Measurements from ENCODE around the gene MARK1. TPM values are rescaled to one million over a fixed set of nuclear protein-coding genes. Genes with fewer than 3 reads are reported as not detected.

MARK1 gene
- total RNA-seq, 1 experiment from 2014 or later = not detected

DNA sequence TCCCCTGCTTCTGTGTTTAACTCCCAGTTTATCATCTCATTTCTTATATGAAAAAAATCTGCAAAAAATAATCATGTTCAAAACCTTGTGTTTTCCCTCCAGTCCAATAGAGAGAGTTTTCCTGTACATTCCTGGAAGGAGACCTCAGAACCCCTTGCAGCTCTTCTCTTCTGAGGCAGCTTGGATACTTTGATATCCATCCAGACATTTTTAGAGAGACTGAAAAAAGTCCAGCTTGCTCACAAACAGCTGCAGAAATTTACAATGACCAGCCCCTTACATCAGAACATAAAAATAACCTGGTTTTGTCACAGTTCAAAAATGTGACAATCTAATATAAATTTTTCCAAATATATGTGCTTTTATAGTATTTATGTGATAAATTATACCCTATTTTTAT, 88.9 kb downstream of the MARK1 start:
- DNase-seq (ENCODE audit: low read depth, low spot score) (no peak), ATAC-seq (no peak)
- ChIA-PET POLR2A (no interaction called here), CTCF (no interaction called here)
- no peak for TF ChIP-seq SIN3A (IDR thresholded peaks at IDR 0.05; ENCODE audit: borderline replicate concordance, insufficient read depth, low read depth, low read length)
- TF ChIP-seq, protein P1, sequence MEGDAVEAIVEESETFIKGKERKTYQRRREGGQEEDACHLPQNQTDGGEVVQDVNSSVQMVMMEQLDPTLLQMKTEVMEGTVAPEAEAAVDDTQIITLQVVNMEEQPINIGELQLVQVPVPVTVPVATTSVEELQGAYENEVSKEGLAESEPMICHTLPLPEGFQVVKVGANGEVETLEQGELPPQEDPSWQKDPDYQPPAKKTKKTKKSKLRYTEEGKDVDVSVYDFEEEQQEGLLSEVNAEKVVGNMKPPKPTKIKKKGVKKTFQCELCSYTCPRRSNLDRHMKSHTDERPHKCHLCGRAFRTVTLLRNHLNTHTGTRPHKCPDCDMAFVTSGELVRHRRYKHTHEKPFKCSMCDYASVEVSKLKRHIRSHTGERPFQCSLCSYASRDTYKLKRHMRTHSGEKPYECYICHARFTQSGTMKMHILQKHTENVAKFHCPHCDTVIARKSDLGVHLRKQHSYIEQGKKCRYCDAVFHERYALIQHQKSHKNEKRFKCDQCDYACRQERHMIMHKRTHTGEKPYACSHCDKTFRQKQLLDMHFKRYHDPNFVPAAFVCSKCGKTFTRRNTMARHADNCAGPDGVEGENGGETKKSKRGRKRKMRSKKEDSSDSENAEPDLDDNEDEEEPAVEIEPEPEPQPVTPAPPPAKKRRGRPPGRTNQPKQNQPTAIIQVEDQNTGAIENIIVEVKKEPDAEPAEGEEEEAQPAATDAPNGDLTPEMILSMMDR (IDR thresholded peaks at IDR 0.05) = no peak
- TF ChIP-seq, protein P2, sequence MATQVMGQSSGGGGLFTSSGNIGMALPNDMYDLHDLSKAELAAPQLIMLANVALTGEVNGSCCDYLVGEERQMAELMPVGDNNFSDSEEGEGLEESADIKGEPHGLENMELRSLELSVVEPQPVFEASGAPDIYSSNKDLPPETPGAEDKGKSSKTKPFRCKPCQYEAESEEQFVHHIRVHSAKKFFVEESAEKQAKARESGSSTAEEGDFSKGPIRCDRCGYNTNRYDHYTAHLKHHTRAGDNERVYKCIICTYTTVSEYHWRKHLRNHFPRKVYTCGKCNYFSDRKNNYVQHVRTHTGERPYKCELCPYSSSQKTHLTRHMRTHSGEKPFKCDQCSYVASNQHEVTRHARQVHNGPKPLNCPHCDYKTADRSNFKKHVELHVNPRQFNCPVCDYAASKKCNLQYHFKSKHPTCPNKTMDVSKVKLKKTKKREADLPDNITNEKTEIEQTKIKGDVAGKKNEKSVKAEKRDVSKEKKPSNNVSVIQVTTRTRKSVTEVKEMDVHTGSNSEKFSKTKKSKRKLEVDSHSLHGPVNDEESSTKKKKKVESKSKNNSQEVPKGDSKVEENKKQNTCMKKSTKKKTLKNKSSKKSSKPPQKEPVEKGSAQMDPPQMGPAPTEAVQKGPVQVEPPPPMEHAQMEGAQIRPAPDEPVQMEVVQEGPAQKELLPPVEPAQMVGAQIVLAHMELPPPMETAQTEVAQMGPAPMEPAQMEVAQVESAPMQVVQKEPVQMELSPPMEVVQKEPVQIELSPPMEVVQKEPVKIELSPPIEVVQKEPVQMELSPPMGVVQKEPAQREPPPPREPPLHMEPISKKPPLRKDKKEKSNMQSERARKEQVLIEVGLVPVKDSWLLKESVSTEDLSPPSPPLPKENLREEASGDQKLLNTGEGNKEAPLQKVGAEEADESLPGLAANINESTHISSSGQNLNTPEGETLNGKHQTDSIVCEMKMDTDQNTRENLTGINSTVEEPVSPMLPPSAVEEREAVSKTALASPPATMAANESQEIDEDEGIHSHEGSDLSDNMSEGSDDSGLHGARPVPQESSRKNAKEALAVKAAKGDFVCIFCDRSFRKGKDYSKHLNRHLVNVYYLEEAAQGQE (IDR thresholded peaks at IDR 0.05; ENCODE audit: insufficient read depth in 1 of 2, low read depth in 2 of 2, low read length in 1 of 2) = no peak
- TF ChIP-seq TCF7L2 (IDR thresholded peaks at IDR 0.05; ENCODE audit: low read depth, low read length) = no peak
- TF ChIP-seq POLR2AphosphoS5 (IDR thresholded peaks at IDR 0.05; ENCODE audit: low read depth, low read length) = no peak
- in situ Hi-C loops (cut with HindIII; ENCODE audit: low pct_unique_long_range_greater_than_20kb, low sequenced_read_pairs) (no loop called here), intact Hi-C loops (cut with micrococcal nuclease; ENCODE audit: unreplicated experiment) (no loop called here)
- Histone ChIP-seq H3K4me1 (ENCODE audit: control insufficient read depth, insufficient read depth, low read length) (no peaks in the 10 kb centered on the region), H3K27ac (ENCODE audit: low read length) (no peak overlapping the region), H3K4me3 (ENCODE audit: low read depth in 2 of 2, low read length in 2 of 2) (no peak overlapping the region), H3K27me3 (ENCODE audit: control insufficient read depth, insufficient read depth, low read length) (no peaks in the 10 kb centered on the region), H3K9me3 (ENCODE audit: control insufficient read depth, insufficient read depth, low read depth, low read length) (no peaks in the 10 kb centered on the region), H3K36me3 (ENCODE audit: control insufficient read depth, insufficient read depth, low read length) (no peaks in the 10 kb centered on the region)
- BruUV-seq (replicated peaks) = no TSS peak

DNA sequence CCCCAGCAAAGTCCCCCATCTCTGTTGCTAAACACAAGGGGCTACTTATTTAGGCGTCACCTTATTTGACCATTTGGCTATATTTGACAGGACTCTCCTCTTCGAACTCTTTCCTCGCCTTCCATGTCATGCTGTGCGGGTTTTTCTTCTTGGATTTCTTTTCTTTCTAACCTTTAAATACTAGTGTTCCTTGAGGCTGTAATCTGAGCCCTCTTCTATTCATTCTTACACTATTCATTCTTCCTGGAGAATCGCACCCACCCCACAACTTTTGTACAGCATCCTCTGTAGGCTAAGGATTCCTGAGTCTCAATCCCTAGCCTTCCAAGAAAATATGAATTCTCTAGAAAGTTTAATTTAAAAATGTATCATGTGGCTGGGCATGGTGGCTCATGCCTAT, 100.5 kb downstream of the MARK1 start:
- BruUV-seq (replicated peaks) = no TSS peak
- TF ChIP-seq, protein P2 (IDR thresholded peaks at IDR 0.05; ENCODE audit: insufficient read depth in 1 of 2, low read depth in 2 of 2, low read length in 1 of 2) = no peak
- TF ChIP-seq TCF7L2 (IDR thresholded peaks at IDR 0.05; ENCODE audit: low read depth, low read length) (no peak), POLR2AphosphoS5 (IDR thresholded peaks at IDR 0.05; ENCODE audit: low read depth, low read length) (no peak), SIN3A (IDR thresholded peaks at IDR 0.05; ENCODE audit: borderline replicate concordance, insufficient read depth, low read depth, low read length) (no peak)
- TF ChIP-seq, protein P1 (IDR thresholded peaks at IDR 0.05) = no peak
- Histone ChIP-seq H3K27ac (ENCODE audit: low read length) (no peak overlapping the region), H3K27me3 (ENCODE audit: control insufficient read depth, insufficient read depth, low read length) (no peaks in the 10 kb centered on the region), H3K4me3 (ENCODE audit: low read depth in 2 of 2, low read length in 2 of 2) (no peak overlapping the region), H3K36me3 (ENCODE audit: control insufficient read depth, insufficient read depth, low read length) (no peaks in the 10 kb centered on the region), H3K4me1 (ENCODE audit: control insufficient read depth, insufficient read depth, low read length) (no peaks in the 10 kb centered on the region), H3K9me3 (ENCODE audit: control insufficient read depth, insufficient read depth, low read depth, low read length) (no peaks in the 10 kb centered on the region)
- CTCF ChIA-PET = no interaction called here
- ATAC-seq = no peak
- in situ Hi-C loops (cut with HindIII; ENCODE audit: low pct_unique_long_range_greater_than_20kb, low sequenced_read_pairs) (no loop called here), intact Hi-C loops (cut with micrococcal nuclease; ENCODE audit: unreplicated experiment) (no loop called here)
- POLR2A ChIA-PET = no interaction called here
- no peak for DNase-seq (ENCODE audit: low read depth, low spot score)

All from Panc1 (cell line).